GM23338 (cell line): ENCODE data around the gene PCBP3. TPM values are rescaled to one million over a fixed set of nuclear protein-coding genes. Genes with fewer than 3 reads are reported as not detected.

Experiments
- ATAC-seq: fragments of 200-7000 bp; cut with Tn5 transposase; 3 replicates; pipeline ENCODE4 v1.9.1; 2020
- DNase-seq: peaks from one replicate; pipeline ENCODE4 v3.0.0-alpha.2; 2015; ENCODE audit warnings: low spot score
- H2AFZ ChIP-seq: fragments of 200-600 bp; sonication (generic); 2 replicates; pipeline ENCODE4 v1.8.0; 2016; ENCODE audit warnings: antibody characterized with exemption, mild to moderate bottlenecking, moderate library complexity
- H3F3A ChIP-seq: fragments of 200-600 bp; sonication (generic); replicated peaks from 2 replicates; pipeline ENCODE4 v1.8.0; 2017; ENCODE audit warnings: antibody characterized with exemption, mixed run types, low read depth
- H3K27ac ChIP-seq: fragments of 200-600 bp; sonication (generic); 2 replicates; pipeline ENCODE4 v1.6.1; 2016; ENCODE audit warnings: low read depth
- H3K27me3 ChIP-seq: fragments of 200-600 bp; sonication (generic); 2 replicates; pipeline ENCODE4 v1.8.0; 2016; ENCODE audit warnings: mild to moderate bottlenecking, mixed run types, moderate library complexity; ENCODE audit not compliant: insufficient read depth
- H3K36me3 ChIP-seq: fragments of 200-600 bp; sonication (generic); 2 replicates; pipeline ENCODE4 v1.8.0; 2016; ENCODE audit warnings: mild to moderate bottlenecking; ENCODE audit not compliant: insufficient read depth
- H3K4me1 ChIP-seq: fragments of 200-600 bp; sonication (generic); 2 replicates; pipeline ENCODE4 v1.8.0; 2016; ENCODE audit warnings: mild to moderate bottlenecking, moderate library complexity; ENCODE audit not compliant: insufficient read depth
- H3K4me2 ChIP-seq: fragments of 200-600 bp; sonication (generic); 2 replicates; pipeline ENCODE4 v1.7.1; 2017; ENCODE audit warnings: mixed run types
- H3K4me3 ChIP-seq: fragments of 200-600 bp; sonication (generic); 2 replicates; pipeline ENCODE4 v1.6.1; 2016; ENCODE audit warnings: mixed run types
- H3K79me2 ChIP-seq: fragments of 200-600 bp; sonication (generic); replicated peaks from 2 replicates; pipeline ENCODE4 v1.8.0; 2017; ENCODE audit warnings: mild to moderate bottlenecking; ENCODE audit not compliant: insufficient read depth
- H3K9me2 ChIP-seq: fragments of 200-600 bp; sonication (generic); 2 replicates; pipeline ENCODE4 v1.8.0; 2017; ENCODE audit not compliant: insufficient read depth
- H4K20me1 ChIP-seq: fragments of 200-600 bp; sonication (generic); replicated peaks from 2 replicates; pipeline ENCODE4 v1.8.0; 2017; ENCODE audit warnings: mild to moderate bottlenecking; ENCODE audit not compliant: insufficient read depth
- H3K27ac Mint-ChIP-seq: 2 replicates; pipeline ENCODE4 v1.8.0; 2020; ENCODE audit warnings: inconsistent platforms, mild to moderate bottlenecking, moderate library complexity, mixed read lengths
- H3K27me3 Mint-ChIP-seq: 3 replicates; pipeline ENCODE4 v1.8.0; 2022; ENCODE audit warnings: low read depth, mild to moderate bottlenecking, moderate library complexity, mixed read lengths, inconsistent platforms; ENCODE audit not compliant: insufficient read depth, poor library complexity
- H3K36me3 Mint-ChIP-seq: 3 replicates; pipeline ENCODE4 v1.8.0; 2021; ENCODE audit warnings: low read depth, mild to moderate bottlenecking, inconsistent platforms, moderate library complexity, mixed read lengths
- H3K4me1 Mint-ChIP-seq: 3 replicates; pipeline ENCODE4 v1.8.0; 2020; ENCODE audit warnings: mild to moderate bottlenecking, inconsistent platforms, mixed read lengths
- H3K4me3 Mint-ChIP-seq: 3 replicates; pipeline ENCODE4 v1.8.0; 2021; ENCODE audit warnings: moderate library complexity, mild to moderate bottlenecking, inconsistent platforms, mixed read lengths
- H3K9me3 Mint-ChIP-seq: 3 replicates; pipeline ENCODE4 v1.8.0; 2020; ENCODE audit warnings: moderate library complexity, mild to moderate bottlenecking, inconsistent platforms, mixed read lengths
- CREB1 ChIP-seq: fragments of 250-450 bp; sonication (Bioruptor Pico); IDR thresholded peaks from 2 replicates; pipeline ENCODE4 v1.5.0; 2020; ENCODE audit warnings: low read depth, mild to moderate bottlenecking, moderate library complexity
- CTCF ChIP-seq, 2 experiments: fragments of 200-600 bp in 1 of 2; sonication (generic) in 1 of 2; conservative IDR thresholded peaks; 2 replicates each; pipeline versions ENCODE4 v1.5.1 to v1.6.1; 2016 to 2017; ENCODE audit warnings: antibody characterized with exemption in 2 of 2, low read depth in 2 of 2, mild to moderate bottlenecking in 2 of 2, moderate library complexity in 1 of 2
- EZH2 ChIP-seq: fragments of 200-600 bp; sonication (generic); IDR thresholded peaks from one replicate; pipeline ENCODE4 v1.8.0; 2017; ENCODE audit warnings: antibody characterized with exemption, mild to moderate bottlenecking, low read depth; ENCODE audit not compliant: unreplicated experiment
- EZH2phosphoT487 ChIP-seq: fragments of 200-600 bp; sonication (generic); IDR thresholded peaks from one replicate; pipeline ENCODE4 v1.8.1; 2018; ENCODE audit warnings: antibody characterized with exemption; ENCODE audit not compliant: unreplicated experiment
- JUNB ChIP-seq: IDR thresholded peaks from one replicate; pipeline ENCODE4 v1.6.1; 2016; ENCODE audit warnings: antibody characterized with exemption; ENCODE audit not compliant: unreplicated experiment
- NANOG ChIP-seq: IDR thresholded peaks from 2 replicates; pipeline ENCODE4 v1.6.1; 2016; ENCODE audit warnings: antibody characterized with exemption, borderline replicate concordance
- POLR2AphosphoS5 ChIP-seq: IDR thresholded peaks from 2 replicates; pipeline ENCODE4 v1.6.1; 2016; ENCODE audit warnings: antibody characterized with exemption, low read depth
- STAT1 ChIP-seq: IDR thresholded peaks from one replicate; pipeline ENCODE4 v1.6.1; 2016; ENCODE audit warnings: antibody characterized with exemption; ENCODE audit not compliant: unreplicated experiment
- ZNF331 ChIP-seq: fragments of 250-450 bp; sonication (Bioruptor Pico); IDR thresholded peaks from 2 replicates; pipeline ENCODE4 v1.5.0; 2020; ENCODE audit warnings: low read depth, mild to moderate bottlenecking, moderate library complexity
- polyA plus RNA-seq: library from polyadenylated mRNA; unstranded; fragments of >200 nt; fragmentation: Nextera tagmentation; extraction: Ambion mirVana; gene quantifications from 2 replicates; pipeline ENCODE4 v1.2.1, GENCODE V29; 2016
- total RNA-seq: library from RNA; depleted of rRNA; stranded (reverse); fragments of >200 nt; shearing (Covaris generic); gene quantifications from 2 replicates; pipeline ENCODE4 v1.2.3, GENCODE V29; 2014
- TF ChIP-seq, protein P1 (sequence below): IDR thresholded peaks from one replicate; pipeline ENCODE4 v1.6.1; 2018; ENCODE audit warnings: antibody characterized with exemption; ENCODE audit not compliant: unreplicated experiment
- TF ChIP-seq, protein P2 (sequence below): IDR thresholded peaks from 2 replicates; pipeline ENCODE4 v1.6.1; 2016; ENCODE audit warnings: antibody characterized with exemption

The PCBP3 gene
- total and polyA plus RNA-seq, 2 experiments from 2014 or later, result 7.1 to 9.1 TPM

GRCh38 chr21:45737485-45738166 is 94.1 kb downstream of the PCBP3 start:
- no peak for DNase-seq
- Histone ChIP-seq H3F3A (no peaks in the 10 kb centered on the region), H3K36me3 (no peaks in the 10 kb centered on the region), H3K9me2 (no peaks in the 10 kb centered on the region), H3K4me2 (no peak overlapping the region), H3K79me2 (no peaks in the 10 kb centered on the region), H3K4me3 (no peak overlapping the region), H4K20me1 (no peaks in the 10 kb centered on the region; the same call in 1 of the 2 replicates), H3K27me3 (no peaks in the 10 kb centered on the region), H3K27ac (no peak overlapping the region), H2AFZ (no peak overlapping the region), H3K4me1 (no peaks in the 10 kb centered on the region)
- no peak for ATAC-seq
- H3K9me3 Mint-ChIP-seq, result no peaks in the 10 kb centered on the region
- H3K27ac Mint-ChIP-seq, result no peak overlapping the region
- TF ChIP-seq CTCF (conservative IDR thresholded peaks at IDR 0.05; ENCODE audit: low read depth in 2 of 2) (no peak), POLR2AphosphoS5 (no peak)
- H3K27me3 Mint-ChIP-seq, result no peaks in the 10 kb centered on the region
- no peak overlapping the region for H3K4me3 Mint-ChIP-seq
- no peaks in the 10 kb centered on the region; the same call in 2 of the 3 replicates for H3K4me1 Mint-ChIP-seq
- H3K36me3 Mint-ChIP-seq, result no peaks in the 10 kb centered on the region

GRCh38 chr21:45739218-45740087 is 95.9 kb downstream of the PCBP3 start:
- DNase-seq, result no peak
- no peaks in the 10 kb centered on the region for H3K4me1 ChIP-seq
- TF ChIP-seq, protein P1, sequence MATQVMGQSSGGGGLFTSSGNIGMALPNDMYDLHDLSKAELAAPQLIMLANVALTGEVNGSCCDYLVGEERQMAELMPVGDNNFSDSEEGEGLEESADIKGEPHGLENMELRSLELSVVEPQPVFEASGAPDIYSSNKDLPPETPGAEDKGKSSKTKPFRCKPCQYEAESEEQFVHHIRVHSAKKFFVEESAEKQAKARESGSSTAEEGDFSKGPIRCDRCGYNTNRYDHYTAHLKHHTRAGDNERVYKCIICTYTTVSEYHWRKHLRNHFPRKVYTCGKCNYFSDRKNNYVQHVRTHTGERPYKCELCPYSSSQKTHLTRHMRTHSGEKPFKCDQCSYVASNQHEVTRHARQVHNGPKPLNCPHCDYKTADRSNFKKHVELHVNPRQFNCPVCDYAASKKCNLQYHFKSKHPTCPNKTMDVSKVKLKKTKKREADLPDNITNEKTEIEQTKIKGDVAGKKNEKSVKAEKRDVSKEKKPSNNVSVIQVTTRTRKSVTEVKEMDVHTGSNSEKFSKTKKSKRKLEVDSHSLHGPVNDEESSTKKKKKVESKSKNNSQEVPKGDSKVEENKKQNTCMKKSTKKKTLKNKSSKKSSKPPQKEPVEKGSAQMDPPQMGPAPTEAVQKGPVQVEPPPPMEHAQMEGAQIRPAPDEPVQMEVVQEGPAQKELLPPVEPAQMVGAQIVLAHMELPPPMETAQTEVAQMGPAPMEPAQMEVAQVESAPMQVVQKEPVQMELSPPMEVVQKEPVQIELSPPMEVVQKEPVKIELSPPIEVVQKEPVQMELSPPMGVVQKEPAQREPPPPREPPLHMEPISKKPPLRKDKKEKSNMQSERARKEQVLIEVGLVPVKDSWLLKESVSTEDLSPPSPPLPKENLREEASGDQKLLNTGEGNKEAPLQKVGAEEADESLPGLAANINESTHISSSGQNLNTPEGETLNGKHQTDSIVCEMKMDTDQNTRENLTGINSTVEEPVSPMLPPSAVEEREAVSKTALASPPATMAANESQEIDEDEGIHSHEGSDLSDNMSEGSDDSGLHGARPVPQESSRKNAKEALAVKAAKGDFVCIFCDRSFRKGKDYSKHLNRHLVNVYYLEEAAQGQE, result no peak
- no peak for TF ChIP-seq NANOG
- TF ChIP-seq, protein P2, sequence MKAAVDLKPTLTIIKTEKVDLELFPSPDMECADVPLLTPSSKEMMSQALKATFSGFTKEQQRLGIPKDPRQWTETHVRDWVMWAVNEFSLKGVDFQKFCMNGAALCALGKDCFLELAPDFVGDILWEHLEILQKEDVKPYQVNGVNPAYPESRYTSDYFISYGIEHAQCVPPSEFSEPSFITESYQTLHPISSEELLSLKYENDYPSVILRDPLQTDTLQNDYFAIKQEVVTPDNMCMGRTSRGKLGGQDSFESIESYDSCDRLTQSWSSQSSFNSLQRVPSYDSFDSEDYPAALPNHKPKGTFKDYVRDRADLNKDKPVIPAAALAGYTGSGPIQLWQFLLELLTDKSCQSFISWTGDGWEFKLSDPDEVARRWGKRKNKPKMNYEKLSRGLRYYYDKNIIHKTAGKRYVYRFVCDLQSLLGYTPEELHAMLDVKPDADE, result no peak
- no peak for TF ChIP-seq CTCF (conservative IDR thresholded peaks at IDR 0.05; ENCODE audit: low read depth in 2 of 2)
- no peak for TF ChIP-seq POLR2AphosphoS5
- no peak for TF ChIP-seq EZH2
- TF ChIP-seq EZH2phosphoT487, result no peak
- no peak for TF ChIP-seq CREB1 (CRISPR knock-in tag)
- TF ChIP-seq JUNB, result no peak
- TF ChIP-seq STAT1, result no peak
- no peak for TF ChIP-seq ZNF331

More at GRCh38 chr21:45739218-45740087, 95.9 kb downstream of the PCBP3 start:
- no peak overlapping the region for H3K27ac Mint-ChIP-seq
- no peaks in the 10 kb centered on the region for H3K9me3 Mint-ChIP-seq
- Histone ChIP-seq H3K27ac (0 out of 2 replicates have a peak overlapping the region, but pooled peaks have one; percentile 39), H3K79me2 (no peaks in the 10 kb centered on the region), H4K20me1 (no peaks in the 10 kb centered on the region; the same call in 1 of the 2 replicates), H3F3A (no peaks in the 10 kb centered on the region), H3K4me3 (no peak overlapping the region), H3K4me2 (no peak overlapping the region), H2AFZ (no peak overlapping the region), H3K27me3 (no peaks in the 10 kb centered on the region), H3K36me3 (no peaks in the 10 kb centered on the region), H3K9me2 (no peaks in the 10 kb centered on the region)
- H3K4me1 Mint-ChIP-seq, result no peaks in the 10 kb centered on the region
- H3K27me3 Mint-ChIP-seq, result no peaks in the 10 kb centered on the region
- H3K36me3 Mint-ChIP-seq, result no peaks in the 10 kb centered on the region
- no peak overlapping the region for H3K4me3 Mint-ChIP-seq
- no peak for ATAC-seq
